Esophagus muscularis mucosa (tissue), 4 donors: ENCODE results near the gene EMCN. TPM values are rescaled to one million over a fixed set of nuclear protein-coding genes. Genes with fewer than 3 reads are reported as not detected.
"Not testable (repeated sequence)": the region's sequence is repeated elsewhere in the genome, so short reads cannot be mapped to it uniquely, and the experiment has no call there.

ENCODE experiments used
- DNase-seq: peaks from one replicate; pipeline ENCODE4 v3.0.0-alpha.2; 2017; ENCODE audit errors: extremely low spot score
- H3K27ac ChIP-seq, 4 donors: fragments of 200-600 bp; sonication (generic); replicated peaks in 1 of 4; 1 replicate in 3 of 4; 2 replicates in 1 of 4; pipeline ENCODE4 v1.5.1; 2016 to 2019; ENCODE audit warnings: mild to moderate bottlenecking in 1 of 4
- H3K27me3 ChIP-seq, 4 donors: fragments of 200-600 bp; sonication (generic); one replicate each; pipeline versions ENCODE4 v1.5.1 to v1.6.0; 2016 to 2019
- H3K36me3 ChIP-seq, 4 donors: fragments of 200-600 bp; sonication (generic); one replicate each; pipeline ENCODE4 v1.5.1; 2016 to 2019
- H3K4me1 ChIP-seq, 4 donors: fragments of 200-600 bp; sonication (generic); one replicate each; pipeline ENCODE4 v1.5.1; 2016 to 2019
- H3K4me3 ChIP-seq, 4 donors: fragments of 200-600 bp; sonication (generic); 1 replicate in 2 of 4; 2 replicates in 2 of 4; pipeline ENCODE4 v1.5.1; 2016 to 2019; ENCODE audit warnings: mild to moderate bottlenecking in 4 of 4, moderate library complexity in 1 of 4
- H3K9me3 ChIP-seq, 4 donors: fragments of 200-600 bp; sonication (generic); 1 replicate in 3 of 4; 2 replicates in 1 of 4; pipeline ENCODE4 v1.5.1; 2016 to 2019
- CTCF ChIP-seq, 3 experiments: fragments of 200-600 bp in 2 of 3; fragments of 450-650 bp in 1 of 3; sonication (generic) in 2 of 3; IDR thresholded peaks; one replicate each; pipeline ENCODE4 v1.5.1; 2017 to 2019; ENCODE audit warnings: antibody characterized with exemption in 3 of 3, mild to moderate bottlenecking in 2 of 3, moderate library complexity in 1 of 3
- EP300 ChIP-seq: sonication (generic); formaldehyde crosslinking; IDR thresholded peaks from one replicate; pipeline ENCODE4 v1.6.1; 2017; ENCODE audit warnings: antibody characterized with exemption
- POLR2A ChIP-seq: fragments of 450-650 bp; IDR thresholded peaks from one replicate; pipeline ENCODE4 v1.6.1; 2017; ENCODE audit warnings: antibody characterized with exemption, moderate library complexity, mild to moderate bottlenecking, low read depth
- POLR2AphosphoS5 ChIP-seq, 2 donors: sonication (generic); formaldehyde crosslinking; IDR thresholded peaks; one replicate each; pipeline ENCODE4 v1.6.1; 2017; ENCODE audit warnings: antibody characterized with exemption in 2 of 2
- WGBS: methylation state at CpG from one replicate; pipeline ENCODE4 v1.1.5; 2018; 5-methylcytosine and 5-hydroxymethylcytosine counted together
- intact Hi-C: fragments of 100-400 bp; cut with DNase I; formaldehyde crosslinking; loops from one replicate; pipeline ENCODE4 v1.15.1; 2023
- total RNA-seq, 4 donors: library from RNA; depleted of rRNA; stranded (reverse); fragments of >200 nt; gene quantifications; one replicate each; pipeline versions ENCODE4 v1.1.0 to v1.2.1, GENCODE V29; 2016

EMCN gene
- total RNA-seq, 4 donors from 2014 or later = 6.2 to 26.3 (median 16.2) TPM

DNA sequence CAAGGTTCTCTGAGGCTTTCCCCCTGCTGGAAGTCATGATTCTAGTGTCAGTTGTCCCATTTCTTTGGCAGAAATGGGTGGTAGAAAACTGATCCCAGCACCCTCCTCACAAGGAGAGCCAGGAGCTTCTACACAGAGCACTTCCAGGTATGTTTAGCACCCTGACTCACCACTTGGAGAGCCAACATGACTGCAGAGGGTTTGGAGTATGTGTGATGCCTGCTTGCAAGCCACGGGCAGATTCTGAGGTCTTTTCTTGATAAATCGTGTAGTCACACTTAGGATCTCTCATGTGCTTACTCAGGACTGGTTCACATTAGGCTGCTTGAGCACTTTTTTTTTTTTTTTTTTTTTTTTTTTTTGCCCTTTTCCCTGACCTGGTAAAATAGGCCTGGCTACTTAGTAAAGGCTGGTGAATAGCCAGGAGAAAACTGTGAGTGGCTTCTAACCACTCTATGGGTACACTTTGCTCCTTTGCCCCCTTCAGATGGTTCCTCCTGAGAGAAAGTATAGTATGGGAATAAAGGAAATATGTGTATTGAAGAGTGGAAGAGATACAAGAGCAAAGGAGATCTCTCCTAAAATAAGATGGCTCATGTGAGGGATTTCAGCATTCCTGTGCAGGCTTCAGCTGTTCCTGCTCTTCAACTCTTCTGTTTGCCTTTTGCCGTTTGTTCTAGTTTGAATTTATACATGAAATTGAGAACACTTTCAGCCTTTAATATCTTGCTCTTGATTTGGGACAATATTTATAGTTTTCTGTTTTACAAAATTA is 103.6 kb downstream of the EMCN start:
- Histone ChIP-seq H3K4me1 (no peaks in the 10 kb centered on the region), H3K36me3 (peaks cover 0 to 13% (median 0%) of the 10 kb centered on the region in 4 donors), H3K9me3 (no peaks in the 10 kb centered on the region), H3K27ac (no peak overlapping the region), H3K4me3 (no peak overlapping the region), H3K27me3 (no peaks in the 10 kb centered on the region)
- WGBS = 93% methylated on average over 3 of the region's 3 CpGs
- intact Hi-C loops = no loop called here
- TF ChIP-seq CTCF (IDR thresholded peaks at IDR 0.05) (no peak), POLR2A (no peak), EP300 (no peak), POLR2AphosphoS5 (IDR thresholded peaks at IDR 0.05) (no peak)
- DNase-seq = no peak

- Histone ChIP-seq H3K4me1 (no peaks in the 10 kb centered on the region), H3K9me3 (no peaks in the 10 kb centered on the region), H3K36me3 (no peaks in the 10 kb centered on the region), H3K27me3 (no peaks in the 10 kb centered on the region), H3K4me3 (no peak overlapping the region), H3K27ac (no peak overlapping the region)
- TF ChIP-seq POLR2A = no peak
- TF ChIP-seq POLR2AphosphoS5 (IDR thresholded peaks at IDR 0.05) = no peak
- TF ChIP-seq CTCF (IDR thresholded peaks at IDR 0.05) = no peak
- no peak for TF ChIP-seq EP300
- intact Hi-C loops = no loop called here
- DNase-seq = no peak
- WGBS = 84% methylated on average over 1 of the region's 1 CpG
Measured at GRCh38 chr4:100391863-100392262, 126.0 kb downstream of the EMCN start.

GRCh38 chr4:100391086-100391485 is 126.7 kb downstream of the EMCN start:
- H3K27ac ChIP-seq = no peak overlapping the region
- H3K27me3 ChIP-seq = no peaks in the 10 kb centered on the region
- WGBS = 68% methylated on average over 1 of the region's 1 CpG
- H3K36me3 ChIP-seq = no peaks in the 10 kb centered on the region
- no peak for DNase-seq
- no peak overlapping the region for H3K4me3 ChIP-seq
- no peaks in the 10 kb centered on the region for H3K4me1 ChIP-seq
- intact Hi-C loops = no loop called here
- TF ChIP-seq CTCF (IDR thresholded peaks at IDR 0.05) (no peak), POLR2AphosphoS5 (IDR thresholded peaks at IDR 0.05) (no peak), POLR2A (no peak), EP300 (no peak)
- no peaks in the 10 kb centered on the region for H3K9me3 ChIP-seq

- no peaks in the 10 kb centered on the region for H3K9me3 ChIP-seq
- H3K4me3 ChIP-seq = no peak overlapping the region
- no peaks in the 10 kb centered on the region for H3K4me1 ChIP-seq
- no peaks in the 10 kb centered on the region for H3K27me3 ChIP-seq
- H3K27ac ChIP-seq = no peak overlapping the region
- DNase-seq = no peak
- intact Hi-C loops = no loop called here
- TF ChIP-seq EP300 (no peak), POLR2A (no peak), CTCF (IDR thresholded peaks at IDR 0.05) (no peak), POLR2AphosphoS5 (IDR thresholded peaks at IDR 0.05) (no peak)
- WGBS = 61% methylated on average over 1 of the region's 1 CpG
- no peaks in the 10 kb centered on the region for H3K36me3 ChIP-seq
Measured at GRCh38 chr4:100386270-100386669, 131.6 kb downstream of the EMCN start.

GRCh38 chr4:100380401-100380800 is 137.4 kb downstream of the EMCN start:
- H3K9me3 ChIP-seq, H3K27me3 ChIP-seq, intact Hi-C loops, H3K27ac ChIP-seq, DNase-seq, H3K4me1 ChIP-seq, H3K4me3 ChIP-seq, H3K36me3 ChIP-seq: not testable (repeated sequence)
- 91% methylated on average over 1 of the region's 1 CpG for WGBS
